HG03439 (cell line): ENCODE data around the gene SLC5A6.
"Not testable (repeated sequence)": the region's sequence is repeated elsewhere in the genome, so short reads cannot be mapped to it uniquely, and the experiment has no call there.

ENCODE experiments used
- ATAC-seq: cut with Tn5 transposase; IDR thresholded peaks from one replicate; pipeline ENCODE4 v1.9.1; 2021; ENCODE audit warnings: mild to moderate bottlenecking, moderate library complexity; ENCODE audit not compliant: unreplicated experiment

Gene SLC5A6

DNA sequence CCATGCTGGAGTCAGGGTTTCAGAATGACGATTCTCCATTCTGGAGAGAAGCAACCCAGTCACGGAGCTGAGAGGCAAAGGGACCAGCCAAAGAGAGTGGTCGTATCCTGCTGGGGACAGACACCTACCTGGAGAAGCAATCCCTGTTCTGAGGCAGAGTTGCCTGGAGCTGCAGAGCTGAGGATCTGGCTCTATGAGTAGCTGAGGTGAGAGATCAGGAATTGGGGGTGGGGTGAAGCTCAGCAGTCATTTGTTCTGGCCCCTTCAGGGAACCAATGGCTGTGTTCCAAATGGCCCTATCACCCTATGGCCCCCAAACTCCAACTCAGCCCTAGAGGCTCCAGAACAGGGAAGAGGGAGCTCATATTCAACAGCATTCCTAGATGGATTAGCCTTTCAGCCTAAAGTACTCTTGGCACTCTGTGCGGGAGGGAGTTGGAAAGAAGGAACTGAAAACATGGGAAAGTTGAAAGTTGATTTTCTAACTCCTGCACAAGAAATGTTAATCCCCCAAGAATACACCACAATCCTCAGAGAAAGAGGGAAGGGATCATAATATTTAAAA, 3.5 kb downstream of the SLC5A6 start:
- ATAC-seq: no peak

DNA sequence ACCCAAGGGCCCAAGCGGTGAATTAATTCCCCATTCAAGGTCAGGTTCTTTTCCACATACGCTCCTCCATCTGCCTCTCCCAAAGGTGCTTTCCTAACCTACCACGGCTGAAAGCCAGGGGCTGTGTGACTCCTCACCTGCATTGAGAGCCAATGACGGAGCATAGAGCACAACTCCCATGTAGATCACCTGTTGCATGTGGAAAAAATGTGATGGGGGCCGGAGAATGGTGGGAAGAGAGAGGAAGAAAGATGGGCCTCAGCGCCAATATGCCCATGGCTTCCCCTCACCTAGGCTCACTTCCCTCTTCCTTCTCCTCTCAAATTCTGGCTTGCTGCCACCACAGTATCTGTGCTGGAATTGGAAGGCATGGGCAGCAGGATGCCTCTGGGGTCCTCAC, 5.7 kb downstream of the SLC5A6 start:
- no peak for ATAC-seq

DNA sequence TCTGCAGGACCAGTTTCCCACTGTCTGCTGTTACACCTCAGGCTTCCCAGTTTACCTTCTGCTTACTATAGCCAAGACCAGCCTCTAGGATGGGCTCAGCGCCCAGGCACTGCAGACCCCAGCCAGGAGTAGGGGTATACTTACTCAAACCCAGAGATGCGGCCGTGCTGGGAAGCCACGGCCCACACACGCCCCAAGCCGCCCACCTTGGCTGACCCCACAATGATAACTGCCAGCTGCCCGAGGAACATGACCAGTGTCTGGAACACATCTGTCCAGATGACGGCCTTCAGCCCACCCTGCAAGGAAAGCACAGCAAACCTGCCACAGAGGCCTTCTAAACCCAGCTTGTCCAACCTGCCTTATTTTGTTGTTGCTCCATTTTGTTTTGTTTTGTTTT, 6.9 kb downstream of the SLC5A6 start:
- ATAC-seq: no peak

GRCh38 chr2:27204566-27204965, 7.5 kb downstream of the SLC5A6 start:
- no peak for ATAC-seq

- no peak for ATAC-seq
Measured at GRCh38 chr2:27203741-27204140, 8.3 kb downstream of the SLC5A6 start.

DNA sequence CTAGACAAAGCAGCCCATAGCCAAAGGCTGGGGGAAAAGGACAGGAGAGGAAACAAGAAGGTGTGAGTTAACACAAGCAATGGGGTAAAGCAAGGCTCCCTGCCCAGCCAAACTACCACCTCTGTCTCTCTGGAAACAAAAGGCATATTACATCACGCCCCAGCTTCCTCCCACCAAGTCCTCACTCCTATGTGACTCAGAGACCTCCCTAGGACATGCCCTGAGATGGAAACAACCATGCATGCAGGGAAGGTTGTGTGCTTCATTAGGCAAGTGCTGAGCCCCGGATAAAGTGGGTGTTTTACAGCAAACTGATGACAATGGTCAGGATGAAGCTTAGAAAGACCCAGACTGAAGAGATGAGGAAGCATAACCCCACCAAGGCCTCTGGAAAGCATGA, 9.2 kb downstream of the SLC5A6 start:
- ATAC-seq: no peak

DNA sequence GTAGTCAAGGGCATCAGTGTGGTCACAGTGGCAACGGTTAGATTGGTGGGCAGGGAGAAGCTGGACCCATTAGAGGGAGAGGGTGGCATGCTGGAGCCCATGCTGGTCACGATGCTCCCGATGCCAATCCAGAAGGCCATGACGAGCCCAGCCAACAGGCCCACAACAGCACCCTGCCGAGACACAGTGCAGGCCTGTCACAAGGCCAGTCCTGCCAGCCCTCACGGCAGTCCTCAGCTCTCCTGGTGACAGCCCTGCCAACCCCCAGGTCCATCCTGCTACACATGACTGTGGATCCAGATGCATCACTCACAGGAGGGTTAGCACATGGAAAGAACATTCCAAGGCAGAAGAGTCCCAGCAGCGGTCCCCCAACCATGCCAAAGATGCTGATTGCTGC, 10.4 kb downstream of the SLC5A6 start:
- no peak for ATAC-seq

DNA sequence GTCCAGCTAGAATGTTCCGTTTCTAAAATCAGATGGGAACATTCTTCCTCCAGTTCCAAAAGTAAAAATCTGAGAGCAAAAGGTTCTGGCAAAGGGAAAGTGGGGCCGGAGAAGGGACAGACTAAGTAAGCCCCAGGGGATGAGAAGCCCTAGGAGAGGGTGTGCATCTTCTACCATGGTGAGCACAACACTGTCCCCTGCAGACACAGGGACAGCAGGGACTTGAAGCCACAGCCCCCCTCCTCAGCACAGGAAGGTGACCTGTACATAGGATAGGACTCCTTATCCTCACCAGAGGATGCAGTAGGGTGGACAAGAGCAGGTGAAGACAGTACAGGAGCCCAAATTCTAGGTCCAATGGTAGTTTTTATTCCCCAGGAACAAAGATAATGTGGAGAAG, 12.8 kb downstream of the SLC5A6 start:
- ATAC-seq: no peak

DNA sequence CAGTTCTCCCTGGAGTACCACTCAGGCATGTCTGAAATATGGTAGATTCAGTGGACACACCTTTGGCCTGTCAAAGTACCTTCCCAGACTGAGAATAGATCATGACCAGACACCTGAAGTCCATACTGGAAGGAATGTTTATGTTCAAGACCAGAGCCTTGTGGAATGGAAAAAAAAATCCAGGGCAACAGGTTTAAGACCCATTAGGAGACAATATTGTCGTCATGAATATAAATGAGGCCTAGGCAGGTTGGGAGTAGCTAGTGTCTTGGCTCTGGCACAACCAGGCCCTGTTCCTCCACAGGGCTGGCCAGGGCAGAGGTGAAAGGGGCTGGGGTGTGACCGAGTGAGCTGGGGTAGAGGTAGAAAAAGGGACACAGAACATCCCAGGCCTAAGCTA, 13.4 kb downstream of the SLC5A6 start:
- ATAC-seq: no peak

GRCh38 chr2:27198068-27198467, 14.0 kb downstream of the SLC5A6 start:
- ATAC-seq: not testable (repeated sequence)

DNA sequence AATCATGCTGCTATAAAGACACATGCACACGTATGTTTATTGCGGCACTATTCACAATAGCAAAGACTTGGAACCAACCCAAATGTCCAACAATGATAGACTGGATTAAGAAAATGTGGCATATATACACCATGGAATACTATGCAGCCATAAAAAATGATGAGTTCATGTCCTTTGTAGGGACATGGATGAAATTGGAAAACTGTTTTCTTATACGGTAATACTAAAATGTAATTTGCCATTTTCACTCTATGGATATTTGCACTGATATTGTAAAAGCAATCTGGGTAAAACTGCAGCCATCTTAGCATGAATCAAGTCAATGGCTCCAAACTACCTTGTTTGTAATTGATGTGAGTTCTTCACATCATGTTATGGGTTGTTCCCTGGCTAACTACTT, 16.3 kb downstream of the SLC5A6 start:
- ATAC-seq: not testable (repeated sequence)

DNA sequence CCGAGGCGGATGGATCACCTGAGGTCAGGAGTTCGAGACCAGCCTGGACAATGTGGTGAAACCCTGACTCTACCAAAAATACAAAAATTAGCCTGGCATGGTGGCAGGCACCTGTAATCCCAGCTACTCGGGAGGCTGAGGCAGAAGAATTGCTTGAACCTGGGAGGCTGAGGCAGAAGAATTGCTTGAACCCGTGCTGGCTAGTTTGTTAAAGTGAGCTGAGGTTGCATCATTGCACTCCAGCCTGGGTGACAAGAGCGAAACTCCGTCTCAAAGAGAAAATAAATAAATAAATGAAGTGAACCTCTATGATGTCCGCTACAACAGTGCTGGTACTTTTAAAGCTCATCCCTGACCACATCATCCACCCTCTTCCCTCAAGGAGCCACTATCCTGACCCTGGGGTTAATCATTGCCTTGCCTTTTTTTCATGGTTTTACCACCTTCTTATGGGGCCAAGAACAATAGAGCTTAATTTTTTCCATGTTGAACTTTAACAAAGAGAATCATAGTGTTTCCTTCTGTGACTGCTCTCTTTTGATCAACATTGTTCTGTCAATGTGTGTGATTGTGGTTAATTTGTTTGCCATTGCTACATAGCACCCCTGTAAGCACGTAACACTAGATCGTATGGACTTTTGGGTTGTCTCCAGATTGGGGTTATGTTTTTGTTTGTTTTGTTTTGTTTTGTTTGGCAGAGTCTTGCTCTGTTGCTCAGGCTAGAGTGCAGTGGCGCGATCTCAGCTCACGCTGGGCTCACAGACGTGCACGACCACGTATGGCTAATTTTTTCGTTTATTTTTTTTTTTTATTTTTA, 17.3 kb downstream of the SLC5A6 start:
- ATAC-seq: no peak

DNA sequence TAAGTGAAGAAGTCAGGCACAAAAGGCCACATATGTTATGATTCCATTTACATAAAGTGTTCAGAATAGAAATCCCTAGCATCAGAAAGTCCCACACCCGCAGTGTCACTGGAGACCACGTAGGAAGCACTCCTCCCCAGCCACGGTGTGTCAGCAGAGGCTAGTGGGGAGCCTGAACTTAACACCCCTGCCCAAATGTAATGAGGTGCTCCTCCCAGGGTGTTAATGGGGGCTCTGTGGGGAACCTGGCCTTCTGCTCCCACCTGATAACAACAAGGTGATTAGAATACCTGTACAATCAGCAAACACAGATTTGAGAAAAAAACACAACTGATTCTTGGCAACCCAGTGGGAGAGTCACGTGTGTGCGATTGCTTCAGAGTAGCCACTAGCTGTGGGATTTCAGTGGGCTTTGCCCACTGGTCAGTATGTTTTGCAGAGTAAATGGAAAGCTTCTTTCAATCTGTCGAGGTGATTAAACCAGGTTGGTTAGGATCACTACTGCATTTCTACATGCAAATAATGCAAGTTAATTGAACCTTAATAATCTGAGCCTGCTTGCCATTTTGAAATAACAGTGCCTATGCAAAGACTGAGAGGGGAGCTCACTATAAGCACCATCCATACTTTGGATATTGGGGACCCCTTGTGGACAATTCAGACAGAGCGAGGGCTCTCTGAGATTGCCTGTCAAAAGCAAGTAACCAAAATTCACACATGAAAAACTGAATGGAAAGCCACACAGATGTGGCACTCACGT, 20.8 kb downstream of the SLC5A6 start:
- ATAC-seq: no peak

- ATAC-seq: no peak
Measured at GRCh38 chr2:27189989-27190388, 22.1 kb downstream of the SLC5A6 start.

DNA sequence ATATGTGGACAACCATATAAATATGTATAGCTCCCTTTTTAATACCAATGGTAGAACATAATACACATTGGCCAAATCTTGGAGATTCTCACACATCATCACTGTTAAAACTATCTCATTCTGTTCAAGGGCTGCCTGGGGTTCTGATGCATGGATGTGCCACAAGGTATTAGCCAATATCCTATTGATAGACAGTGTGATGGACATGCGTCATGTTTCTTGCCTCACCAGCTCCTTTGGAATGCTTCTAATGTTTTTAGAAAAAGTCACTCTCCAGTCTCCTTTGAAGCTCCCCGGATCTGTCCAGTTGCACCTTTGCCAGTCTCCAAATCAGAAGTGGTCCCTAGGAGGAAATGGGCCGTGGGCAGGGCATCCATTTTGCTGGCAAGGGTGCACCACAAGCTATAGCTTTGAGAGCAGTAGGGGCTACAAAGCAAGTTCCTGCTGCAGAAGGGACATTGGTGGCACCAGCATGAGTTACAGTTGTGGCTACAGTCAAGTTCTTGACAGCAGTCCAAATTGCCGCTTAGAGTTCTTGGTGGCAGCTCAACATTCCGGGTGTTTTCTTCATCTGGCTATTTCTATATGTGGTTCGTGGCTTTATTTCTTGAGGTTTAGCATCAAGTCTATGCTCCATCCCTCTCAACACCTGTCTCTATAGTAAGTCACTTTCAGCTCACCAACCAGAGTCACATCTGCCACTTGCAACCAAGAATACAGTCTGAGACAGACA, 25.3 kb downstream of the SLC5A6 start:
- no peak for ATAC-seq

GRCh38 chr2:27185331-27186026, 26.6 kb downstream of the SLC5A6 start:
- ATAC-seq: no peak

DNA sequence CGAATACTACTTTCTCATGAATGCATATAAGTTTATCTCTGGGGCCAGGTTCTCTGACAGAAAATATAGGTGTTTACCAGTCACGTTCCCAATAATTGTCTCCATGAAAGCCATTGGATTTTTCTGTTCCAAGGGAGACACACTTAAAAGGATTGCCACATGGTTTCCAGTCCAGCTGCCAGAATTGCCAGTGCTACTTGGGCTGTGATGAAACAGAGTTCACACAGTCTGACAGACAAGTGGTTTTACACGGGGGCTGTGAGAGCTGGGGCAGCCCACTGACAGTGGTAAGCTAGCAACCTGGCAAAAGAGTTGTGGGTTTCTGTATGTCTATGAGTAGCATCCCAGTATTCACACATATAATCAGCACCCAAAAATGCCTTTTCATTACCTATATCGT, 28.0 kb downstream of the SLC5A6 start:
- no peak for ATAC-seq

GRCh38 chr2:27182346-27182745, 29.7 kb downstream of the SLC5A6 start:
- ATAC-seq: no peak

- no peak for ATAC-seq
Measured at GRCh38 chr2:27179344-27180000, 32.6 kb downstream of the SLC5A6 start.

- no peak for ATAC-seq
Measured at GRCh38 chr2:27178469-27178868, 33.6 kb downstream of the SLC5A6 start.
